Dermis blood vessel endothelial cell (primary cell): ENCODE results near the gene SLC35A3. TPM values are rescaled to one million over a fixed set of nuclear protein-coding genes. Genes with fewer than 3 reads are reported as not detected.
"Not testable (repeated sequence)": the region's sequence is repeated elsewhere in the genome, so short reads cannot be mapped to it uniquely, and the experiment has no call there.

Experiments used
- DNase-seq: peaks from one replicate; pipeline ENCODE4 v3.0.0; 2010
- total RNA-seq: library from RNA; depleted of rRNA; stranded (reverse); fragments of >200 nt; gene quantifications from 2 replicates; pipeline ENCODE4 v1.2.3, GENCODE V29; 2014

Gene SLC35A3
- total RNA-seq, 1 donor from 2014 or later: 31.8 TPM

DNA sequence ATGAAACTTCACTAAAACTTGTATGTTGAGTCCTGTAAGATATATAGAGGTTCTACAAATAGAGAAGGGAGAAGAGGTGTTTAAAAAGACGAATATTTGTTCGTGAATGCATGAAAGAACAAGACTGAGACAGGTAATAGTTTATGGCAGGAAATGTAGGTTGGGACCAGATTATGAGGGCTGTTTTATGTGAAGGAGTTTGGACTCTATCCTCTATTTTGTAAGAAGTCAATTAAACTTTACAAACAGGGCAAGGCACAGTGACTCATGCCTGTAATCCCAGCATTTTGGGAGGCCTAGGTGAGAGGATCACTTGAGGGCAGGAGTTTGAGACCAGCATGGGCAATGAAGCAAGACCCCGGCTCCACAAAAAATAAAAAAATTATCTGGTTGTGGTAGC lies 5.7 kb downstream of the SLC35A3 start:
- no peak for DNase-seq

GRCh38 chr1:99977326-99977725 lies 7.5 kb downstream of the SLC35A3 start:
- DNase-seq: not testable (repeated sequence)

GRCh38 chr1:99978218-99978617 lies 8.4 kb downstream of the SLC35A3 start:
- no peak for DNase-seq

DNA sequence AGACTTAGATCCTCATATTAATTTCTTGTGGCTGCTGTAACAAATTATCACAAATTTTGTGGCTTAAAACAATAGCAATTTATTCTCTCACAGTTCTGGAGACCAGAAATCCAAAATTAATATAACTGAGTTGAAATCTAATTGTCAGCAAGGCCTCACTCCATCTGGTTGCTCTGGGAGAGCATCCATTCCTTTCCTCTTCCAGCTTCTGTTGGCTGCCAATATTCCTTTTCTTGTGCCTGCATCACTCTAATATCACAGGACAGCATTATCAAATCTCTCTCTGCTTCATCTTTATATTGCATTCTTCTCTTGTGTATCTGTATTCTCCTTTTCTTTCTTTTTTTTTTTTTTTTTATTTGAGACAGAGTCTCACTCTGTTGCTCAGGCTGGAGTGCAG lies 9.3 kb downstream of the SLC35A3 start:
- DNase-seq: no peak

DNA sequence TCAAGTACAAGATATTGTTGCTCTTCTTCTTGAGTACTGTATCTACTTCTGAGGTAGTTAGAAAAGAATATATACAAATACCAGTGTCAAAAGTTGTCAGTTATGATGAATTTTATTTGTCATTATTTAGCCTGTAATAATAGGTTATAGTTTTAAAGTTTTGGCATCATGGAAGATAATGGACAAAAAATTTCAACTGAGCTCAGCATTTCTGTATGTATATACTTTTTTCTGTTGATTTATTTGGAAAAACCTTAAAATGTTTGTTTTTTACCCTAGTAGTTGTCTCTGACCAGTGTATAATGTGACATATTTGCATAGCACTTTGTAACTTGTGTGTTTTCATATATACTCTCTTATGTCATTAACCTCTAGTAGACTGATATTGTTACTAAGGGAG lies 11.1 kb downstream of the SLC35A3 start:
- DNase-seq: no peak

DNA sequence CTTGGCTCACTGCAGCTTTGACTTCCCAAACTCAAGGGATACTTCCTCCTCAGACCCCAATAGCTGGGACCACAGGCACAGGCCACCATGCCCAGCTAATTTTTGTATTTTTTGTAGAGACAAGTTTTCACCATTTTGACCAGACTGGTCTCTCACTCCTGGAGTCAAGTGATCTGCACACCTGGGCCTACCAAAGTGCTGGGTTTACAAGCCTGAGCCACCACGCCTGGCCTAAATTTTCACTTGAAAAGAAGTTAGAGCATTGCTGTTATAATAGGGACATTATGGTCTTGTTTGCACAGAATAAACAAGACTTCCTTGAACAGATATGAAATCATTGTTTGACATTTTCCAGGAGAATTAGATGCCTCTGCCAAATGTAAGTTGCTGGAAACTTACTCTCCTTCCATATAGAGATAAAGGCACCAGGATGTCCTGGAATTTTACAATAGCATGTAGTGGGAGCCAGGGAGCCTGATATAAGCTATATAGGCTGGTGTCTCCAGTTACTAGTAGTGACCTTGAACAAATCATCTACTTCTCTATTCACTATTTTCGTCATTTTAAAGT lies 16.9 kb downstream of the SLC35A3 start:
- peak; percentile 60 for DNase-seq

DNA sequence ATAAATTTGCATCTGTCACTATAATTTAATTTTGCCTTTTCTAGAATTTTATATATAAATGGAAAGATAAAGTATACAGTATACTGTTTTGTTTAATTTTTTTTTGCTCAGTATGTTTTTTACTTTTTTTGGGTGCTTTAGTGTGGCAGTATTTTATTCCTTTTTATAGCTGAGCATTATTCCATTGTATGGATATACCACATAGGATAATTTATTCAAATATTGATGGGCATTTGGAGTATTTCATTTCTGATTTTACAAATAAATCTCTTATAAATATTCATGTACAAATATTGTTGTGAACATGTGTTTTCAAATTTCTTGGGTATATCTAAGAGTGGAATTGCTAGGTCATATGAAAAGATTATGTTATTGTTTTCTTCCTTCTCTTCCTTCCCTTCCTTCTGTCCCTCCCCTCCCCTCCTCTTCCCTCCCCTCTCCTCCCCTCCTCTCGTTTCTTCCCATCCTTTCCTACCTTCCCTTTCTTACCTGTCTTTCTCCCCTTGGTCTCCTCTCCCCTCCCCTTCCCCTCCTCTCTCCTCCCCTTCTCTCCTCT lies 18.5 kb downstream of the SLC35A3 start:
- no peak for DNase-seq

GRCh38 chr1:99992044-99992722 lies 22.4 kb downstream of the SLC35A3 start:
- no peak for DNase-seq

GRCh38 chr1:99992760-99993467 lies 23.1 kb downstream of the SLC35A3 start:
- no peak for DNase-seq

DNA sequence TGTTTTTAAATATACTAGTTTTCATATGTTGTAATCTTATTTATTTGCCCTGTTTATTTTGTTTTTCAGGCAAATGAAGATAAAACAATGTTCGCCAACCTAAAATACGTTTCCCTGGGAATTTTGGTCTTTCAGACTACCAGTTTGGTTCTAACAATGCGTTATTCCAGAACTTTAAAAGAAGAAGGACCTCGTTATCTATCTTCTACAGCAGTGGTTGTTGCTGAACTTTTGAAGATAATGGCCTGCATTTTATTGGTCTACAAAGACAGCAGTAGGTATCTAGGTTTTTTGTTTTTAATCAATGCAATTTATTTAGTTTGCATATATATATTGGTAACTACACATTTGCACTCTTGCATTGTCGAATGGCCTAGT lies 23.7 kb downstream of the SLC35A3 start:
- no peak for DNase-seq

- no peak for DNase-seq
These were observed 24.7 kb downstream of the SLC35A3 start for GRCh38 chr1:99994496-99994895.

DNA sequence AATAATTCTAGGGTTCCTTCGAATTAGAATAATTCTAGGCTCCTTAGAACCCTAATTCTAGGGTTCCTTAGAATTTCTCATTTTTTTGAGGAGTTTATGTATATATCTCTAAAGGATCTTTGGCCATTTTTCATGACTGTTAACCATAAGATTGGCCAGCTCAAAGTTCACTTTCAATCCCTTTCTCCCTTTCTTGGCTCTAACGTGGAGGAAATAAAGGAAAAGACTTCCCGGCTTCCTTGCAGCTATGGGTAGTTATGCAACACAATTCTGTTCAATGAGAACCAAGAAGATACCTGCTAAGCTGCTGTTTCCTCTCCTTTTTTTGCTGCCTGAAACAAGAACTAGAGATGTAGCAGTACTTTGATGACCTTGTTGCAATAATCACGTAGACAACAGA lies 27.2 kb downstream of the SLC35A3 start:
- DNase-seq: no peak

DNA sequence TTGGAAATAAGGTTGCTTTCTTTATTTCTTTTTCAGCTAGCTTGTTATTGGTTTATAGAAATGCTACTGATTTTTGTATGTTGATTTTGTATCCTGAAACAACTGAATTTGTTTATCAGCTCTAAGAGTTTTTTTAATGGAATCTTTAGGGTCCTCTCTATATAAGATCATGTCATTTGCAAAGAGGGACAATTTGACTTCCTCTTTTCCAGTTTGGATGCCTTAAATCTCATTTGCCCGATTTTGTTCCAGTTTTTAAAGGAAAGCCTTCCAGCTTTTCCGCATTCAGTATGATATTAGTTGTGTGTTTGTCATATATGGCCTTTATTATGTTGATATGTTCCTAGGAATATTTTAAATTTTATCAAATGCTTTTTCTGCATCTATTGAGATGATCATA lies 31.7 kb downstream of the SLC35A3 start:
- DNase-seq: no peak

DNA sequence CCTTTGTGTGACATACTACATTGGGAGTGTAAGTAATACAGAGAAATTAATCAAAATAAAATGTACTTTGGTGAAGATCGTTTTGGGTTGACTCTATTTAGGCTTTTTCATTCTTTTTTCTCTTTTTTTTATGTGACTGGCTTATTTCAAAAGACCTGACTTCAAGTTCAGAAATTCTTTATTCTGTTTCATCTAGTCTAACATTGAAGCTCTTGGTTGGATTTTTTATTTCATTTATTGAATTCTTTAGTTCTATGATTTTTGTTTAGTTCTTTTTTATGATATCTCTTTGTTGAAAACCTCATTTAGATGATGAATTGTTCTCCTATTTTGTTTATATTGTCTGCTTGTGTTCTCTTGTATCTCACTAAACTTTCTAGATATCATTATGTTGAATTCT lies 35.6 kb downstream of the SLC35A3 start:
- no peak for DNase-seq

DNA sequence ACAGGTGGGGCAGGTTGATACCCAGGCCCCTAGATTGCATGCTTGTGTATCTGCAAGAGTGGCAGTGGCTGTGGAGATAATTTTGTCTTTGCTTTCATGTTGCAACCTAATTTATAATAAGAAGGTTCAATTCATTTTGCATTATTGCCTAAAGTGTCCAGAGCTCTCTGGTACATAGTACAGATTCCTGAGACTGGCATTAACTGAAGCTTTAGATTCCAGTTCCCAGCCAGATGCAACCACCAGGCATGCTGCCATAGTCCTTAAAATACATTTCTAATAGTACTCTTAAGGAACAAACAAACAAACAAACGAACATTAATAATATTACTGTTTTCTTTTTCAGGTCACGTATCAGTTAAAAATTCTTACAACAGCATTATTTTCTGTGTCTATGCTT lies 36.9 kb downstream of the SLC35A3 start:
- no peak for DNase-seq

- no peak for DNase-seq
These were observed 39.7 kb downstream of the SLC35A3 start for GRCh38 chr1:100009458-100009857.

- DNase-seq: no peak
These were observed 41.0 kb downstream of the SLC35A3 start for GRCh38 chr1:100010804-100011203.

DNA sequence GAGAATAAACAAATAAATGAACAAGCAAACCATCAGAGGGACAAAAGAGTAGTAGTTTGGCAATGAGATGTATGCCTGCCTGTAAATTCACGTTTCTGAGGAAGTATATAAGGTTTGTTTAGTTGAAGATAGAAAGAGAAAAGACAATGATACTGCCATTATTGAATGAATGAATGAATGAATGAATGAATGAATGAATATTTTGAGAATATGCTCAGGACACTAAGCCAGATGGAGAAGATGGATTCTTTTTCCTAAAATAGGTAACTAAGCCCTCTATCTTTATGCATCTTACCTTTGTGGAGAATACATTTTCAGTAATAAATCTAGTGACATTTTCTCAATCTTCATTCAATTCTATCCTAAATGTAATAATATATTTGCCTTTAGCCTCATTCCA lies 49.4 kb downstream of the SLC35A3 start:
- no peak for DNase-seq

GRCh38 chr1:100023482-100023881 lies 53.7 kb downstream of the SLC35A3 start:
- no peak for DNase-seq

DNA sequence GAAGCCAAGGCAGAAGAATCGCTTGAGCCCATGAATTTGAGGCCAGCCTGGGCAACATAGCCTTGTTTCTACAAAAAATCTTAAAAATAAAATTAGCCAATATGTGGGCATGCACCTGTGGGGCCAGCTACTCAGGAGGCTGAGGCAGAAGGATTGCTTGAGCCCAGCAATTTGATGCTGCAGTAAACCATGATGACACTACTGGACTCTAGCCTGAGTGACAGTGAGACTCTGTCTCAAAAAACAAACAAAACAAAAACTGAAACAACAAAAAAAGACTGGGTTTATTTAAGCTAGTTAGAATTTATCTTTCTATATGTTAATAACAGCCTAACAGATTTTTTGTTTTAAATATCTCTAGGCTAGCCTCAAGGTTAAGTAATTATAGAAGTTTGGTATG lies 57.4 kb downstream of the SLC35A3 start:
- no peak for DNase-seq

DNA sequence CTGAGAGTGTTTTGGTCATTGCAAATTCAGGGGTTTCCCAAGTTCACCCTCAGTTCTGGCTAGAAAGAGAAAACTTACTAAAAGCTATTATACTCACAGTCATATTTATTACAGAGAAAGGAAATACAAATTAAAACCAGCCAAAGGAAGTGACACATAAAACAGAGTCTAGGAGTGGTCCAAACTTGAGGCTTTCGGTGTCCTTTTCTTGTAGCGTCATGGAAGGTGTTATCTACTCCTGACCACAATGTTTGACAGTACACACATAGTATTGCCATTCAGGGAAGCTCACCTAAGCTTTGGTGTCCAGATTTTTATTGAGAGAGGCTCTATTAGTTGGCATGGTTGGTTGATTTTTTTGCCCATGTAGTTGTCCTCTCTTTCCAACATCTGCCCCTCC lies 59.0 kb downstream of the SLC35A3 start:
- no peak for DNase-seq

DNA sequence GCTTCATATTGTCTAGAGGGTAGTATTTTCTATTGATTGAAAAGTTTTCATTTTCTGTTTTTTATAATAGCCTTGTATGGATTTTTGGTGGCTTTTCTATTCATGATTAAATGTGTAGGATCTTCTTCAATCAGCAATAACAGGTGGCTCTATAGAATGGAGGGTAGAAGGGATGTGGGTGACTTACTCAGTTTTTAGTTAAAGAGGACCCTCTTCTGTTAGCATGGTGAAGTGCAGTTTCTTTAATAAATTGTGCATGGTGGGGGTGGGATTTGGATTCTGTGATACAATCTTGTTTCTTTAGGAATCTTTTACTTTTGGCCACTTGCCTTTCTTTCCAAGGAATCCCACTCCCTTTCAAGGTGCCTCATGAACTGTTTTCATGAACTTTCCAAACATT lies 64.7 kb downstream of the SLC35A3 start:
- peak; percentile 67 for DNase-seq

GRCh38 chr1:100035214-100035613 lies 65.4 kb downstream of the SLC35A3 start:
- DNase-seq: no peak
